Neural cell (in vitro differentiated cells): Measurements from ENCODE around the gene SLC9A1. TPM values are rescaled to one million over a fixed set of nuclear protein-coding genes. Genes with fewer than 3 reads are reported as not detected.

Experiments
- H2AFZ ChIP-seq: fragments of 200-600, 300-800 bp; sonication (generic), shearing (Covaris generic); 2 replicates; pipeline ENCODE4 v1.6.0; 2014; ENCODE audit warnings: low read depth, mild to moderate bottlenecking, antibody characterized with exemption, low read length, moderate library complexity
- H3F3A ChIP-seq: fragments of 200-600 bp; shearing (Covaris generic); 2 replicates; pipeline ENCODE4 v1.6.1; 2016; ENCODE audit warnings: mild to moderate bottlenecking, moderate library complexity, mixed read lengths, antibody characterized with exemption, low read length; ENCODE audit not compliant: insufficient read depth, poor library complexity, severe bottlenecking
- H3K27ac ChIP-seq: fragments of 200-600, 300-800 bp; sonication (generic), shearing (Covaris generic); 2 replicates; pipeline ENCODE4 v1.5.1; 2014; ENCODE audit warnings: mild to moderate bottlenecking, low read length, moderate library complexity
- H3K27me3 ChIP-seq: fragments of 300-800, 200-600 bp; sonication (generic), shearing (Covaris generic); 2 replicates; pipeline ENCODE4 v1.6.0; 2014; ENCODE audit warnings: mild to moderate bottlenecking, low read depth, low read length, moderate library complexity; ENCODE audit not compliant: insufficient read depth
- H3K36me3 ChIP-seq: fragments of 300-800, 200-600 bp; sonication (generic), shearing (Covaris generic); 2 replicates; pipeline ENCODE4 v1.5.1; 2014; ENCODE audit warnings: mild to moderate bottlenecking, antibody characterized with exemption, low read length, moderate library complexity; ENCODE audit not compliant: insufficient read depth
- H3K4me2 ChIP-seq: fragments of 300-800, 200-600 bp; sonication (generic), shearing (Covaris generic); 2 replicates; pipeline ENCODE4 v1.6.0; 2014; ENCODE audit warnings: mild to moderate bottlenecking, low read length
- H3K4me3 ChIP-seq: fragments of 300-800, 200-600 bp; sonication (generic), shearing (Covaris generic); 2 replicates; pipeline ENCODE4 v1.5.1; 2014; ENCODE audit warnings: mild to moderate bottlenecking, low read length, moderate library complexity
- H3K79me2 ChIP-seq: fragments of 200-600 bp; shearing (Covaris generic); replicated peaks from 2 replicates; pipeline ENCODE4 v1.6.0; 2014; ENCODE audit warnings: mild to moderate bottlenecking, low read length, moderate library complexity; ENCODE audit not compliant: insufficient read depth
- H3K9ac ChIP-seq: fragments of 300-800, 200-600 bp; sonication (generic), shearing (Covaris generic); 2 replicates; pipeline ENCODE4 v1.6.1; 2016; ENCODE audit warnings: mild to moderate bottlenecking, low read length, mixed read lengths
- H3K9me2 ChIP-seq: fragments of 200-600 bp; shearing (Covaris generic); 2 replicates; pipeline ENCODE4 v1.6.1; 2016; ENCODE audit warnings: mild to moderate bottlenecking, low read length, mixed read lengths; ENCODE audit not compliant: insufficient read depth
- H3K9me3 ChIP-seq: fragments of 200-600, 300-800 bp; sonication (generic), shearing (Covaris generic); 2 replicates; pipeline ENCODE4 v1.6.1; 2016; ENCODE audit warnings: mild to moderate bottlenecking, mixed run types, low read length, moderate library complexity, mixed read lengths
- H4K20me1 ChIP-seq: fragments of 200-600 bp; shearing (Covaris generic); 2 replicates; pipeline ENCODE4 v1.6.1; 2016; ENCODE audit warnings: mild to moderate bottlenecking, mixed run types; ENCODE audit not compliant: insufficient read depth
- EP300 ChIP-seq: fragments of 450-650 bp; conservative IDR thresholded peaks from 2 replicates; pipeline ENCODE4 v1.6.1; 2014; ENCODE audit warnings: antibody characterized with exemption, mild to moderate bottlenecking, moderate library complexity; ENCODE audit not compliant: poor library complexity, severe bottlenecking
- EZH2 ChIP-seq: fragments of 200-600, 300-800 bp; shearing (Covaris generic), sonication (generic); IDR thresholded peaks from 2 replicates; pipeline ENCODE4 v1.6.1; 2014; ENCODE audit warnings: antibody characterized with exemption, low read length, borderline replicate concordance, mild to moderate bottlenecking; ENCODE audit not compliant: insufficient read depth, poor library complexity, severe bottlenecking
- MXI1 ChIP-seq: fragments of 450-650 bp; conservative IDR thresholded peaks from 2 replicates; pipeline ENCODE4 v1.6.1; 2014; ENCODE audit warnings: antibody characterized with exemption, mild to moderate bottlenecking; ENCODE audit not compliant: poor library complexity, severe bottlenecking
- POLR2AphosphoS5 ChIP-seq: IDR thresholded peaks from 2 replicates; pipeline ENCODE4 v1.6.1; 2012
- REST ChIP-seq: IDR thresholded peaks from 2 replicates; pipeline ENCODE4 v1.6.1; 2012; ENCODE audit warnings: borderline replicate concordance
- SMC3 ChIP-seq: fragments of 450-650 bp; conservative IDR thresholded peaks from 2 replicates; pipeline ENCODE4 v1.6.1; 2014; ENCODE audit warnings: antibody characterized with exemption, mild to moderate bottlenecking, moderate library complexity; ENCODE audit not compliant: poor library complexity
- TAF1 ChIP-seq: IDR thresholded peaks from 2 replicates; pipeline ENCODE4 v1.6.1; 2012; ENCODE audit warnings: low read depth
- polyA plus RNA-seq: library from polyadenylated mRNA; depleted of rRNA; stranded (reverse); fragments of >200 nt; gene quantifications from 2 replicates; pipeline ENCODE4 v1.2.3, GENCODE V29; 2014

SLC9A1 gene
- polyA plus RNA-seq, 1 donor from 2014 or later: 1.5 TPM

DNA sequence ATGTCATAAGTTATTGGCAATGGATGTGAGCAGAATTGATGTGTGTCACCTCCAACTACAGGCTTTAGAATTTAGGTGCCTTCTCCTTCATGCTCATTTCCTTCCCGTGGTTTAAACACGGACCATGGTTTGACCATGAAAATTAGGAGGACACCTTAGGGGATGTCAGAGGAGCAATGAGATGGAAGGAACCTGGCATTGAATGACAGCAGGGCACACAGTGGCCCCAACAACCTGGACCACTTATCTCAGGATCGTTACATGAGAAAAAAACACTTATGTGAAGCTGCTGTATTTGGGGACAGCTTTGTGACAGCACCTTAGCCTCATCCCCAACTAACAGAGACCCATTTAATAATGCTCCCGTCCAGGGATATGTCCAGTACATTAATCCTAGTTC is 70.8 kb downstream of the SLC9A1 start:
- H3K9me3 ChIP-seq: no peaks in the 10 kb centered on the region
- H3K36me3 ChIP-seq: no peaks in the 10 kb centered on the region
- no peak overlapping the region for H3K4me2 ChIP-seq
- no peaks in the 10 kb centered on the region for H3K79me2 ChIP-seq
- TF ChIP-seq EZH2: no peak
- TF ChIP-seq SMC3: no peak
- TF ChIP-seq MXI1: no peak
- no peak for TF ChIP-seq TAF1
- no peaks in the 10 kb centered on the region for H4K20me1 ChIP-seq
- no peak overlapping the region for H3K4me3 ChIP-seq
- H3K9ac ChIP-seq: no peak overlapping the region
- H3F3A ChIP-seq: no peaks in the 10 kb centered on the region
- no peaks in the 10 kb centered on the region for H3K27me3 ChIP-seq
- H3K27ac ChIP-seq: no peak overlapping the region
- H2AFZ ChIP-seq: no peak overlapping the region
- no peaks in the 10 kb centered on the region for H3K9me2 ChIP-seq

- Histone ChIP-seq H3K4me2 (no peak overlapping the region), H3K36me3 (no peaks in the 10 kb centered on the region), H3K79me2 (no peaks in the 10 kb centered on the region), H4K20me1 (no peaks in the 10 kb centered on the region), H3K4me3 (no peak overlapping the region), H3K9me3 (no peaks in the 10 kb centered on the region), H2AFZ (no peak overlapping the region), H3K9ac (no peak overlapping the region), H3K27ac (no peak overlapping the region), H3F3A (no peaks in the 10 kb centered on the region), H3K9me2 (no peaks in the 10 kb centered on the region), H3K27me3 (no peaks in the 10 kb centered on the region)
- TF ChIP-seq TAF1 (no peak), SMC3 (no peak)
These were observed 77.0 kb downstream of the SLC9A1 start for GRCh38 chr1:27077968-27078367.

- Histone ChIP-seq H3K4me3 (no peak overlapping the region), H4K20me1 (no peaks in the 10 kb centered on the region), H3K9me2 (no peaks in the 10 kb centered on the region), H3K9ac (no peak overlapping the region), H3K27me3 (no peaks in the 10 kb centered on the region), H3K4me2 (no peak overlapping the region), H2AFZ (no peak overlapping the region), H3K36me3 (no peaks in the 10 kb centered on the region), H3K27ac (no peak overlapping the region), H3F3A (no peaks in the 10 kb centered on the region), H3K79me2 (no peaks in the 10 kb centered on the region), H3K9me3 (no peaks in the 10 kb centered on the region)
- no peak for TF ChIP-seq TAF1
- TF ChIP-seq SMC3: no peak
- no peak for TF ChIP-seq POLR2AphosphoS5
- TF ChIP-seq MXI1: no peak
- TF ChIP-seq REST: no peak
- TF ChIP-seq EZH2: no peak
- TF ChIP-seq EP300: no peak
These were observed 78.1 kb downstream of the SLC9A1 start for GRCh38 chr1:27076803-27077202.
